D721Med (cell line): ENCODE measurements around the gene FER.
A peak's percentile ranks its signal among the peaks of the same experiment; 100 is the strongest.

ENCODE experiments used
- DNase-seq: peaks from one replicate; pipeline ENCODE4 v3.0.0; 2011; ENCODE audit warnings: low spot score; ENCODE audit not compliant: insufficient read length
- FAIRE-seq: peaks from 2 replicates; lab custom pipeline; 2011; peaks lifted over from hg19 to GRCh38; lab: Jason Lieb, UNC
- TF ChIP-seq, protein P1 (sequence below): IDR thresholded peaks from 2 replicates; pipeline ENCODE4 v1.5.1; 2012; ENCODE audit warnings: mild to moderate bottlenecking, control low read depth; ENCODE audit not compliant: insufficient read depth; ENCODE audit errors: missing control alignments

Gene FER

DNA sequence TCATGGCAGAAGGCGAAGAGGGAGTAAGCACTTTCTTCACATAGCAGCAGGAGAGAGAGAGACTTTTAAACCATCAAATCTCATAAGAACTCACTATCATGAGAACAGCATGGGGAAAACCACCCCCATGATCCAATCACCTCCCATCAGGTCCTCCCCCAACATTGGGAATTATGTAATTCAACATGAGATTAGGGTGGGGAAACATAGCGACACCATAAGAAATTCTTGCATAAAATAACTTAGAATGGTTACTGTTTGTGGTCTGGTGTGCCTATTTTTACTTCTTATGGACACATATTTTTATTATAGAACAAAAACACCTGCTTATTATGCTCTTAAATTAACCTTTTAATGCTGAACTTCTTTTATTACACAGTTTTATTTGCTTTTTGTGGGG, 364.0 kb downstream of the FER start:
- FAIRE-seq = no peak
- TF ChIP-seq, protein P1, sequence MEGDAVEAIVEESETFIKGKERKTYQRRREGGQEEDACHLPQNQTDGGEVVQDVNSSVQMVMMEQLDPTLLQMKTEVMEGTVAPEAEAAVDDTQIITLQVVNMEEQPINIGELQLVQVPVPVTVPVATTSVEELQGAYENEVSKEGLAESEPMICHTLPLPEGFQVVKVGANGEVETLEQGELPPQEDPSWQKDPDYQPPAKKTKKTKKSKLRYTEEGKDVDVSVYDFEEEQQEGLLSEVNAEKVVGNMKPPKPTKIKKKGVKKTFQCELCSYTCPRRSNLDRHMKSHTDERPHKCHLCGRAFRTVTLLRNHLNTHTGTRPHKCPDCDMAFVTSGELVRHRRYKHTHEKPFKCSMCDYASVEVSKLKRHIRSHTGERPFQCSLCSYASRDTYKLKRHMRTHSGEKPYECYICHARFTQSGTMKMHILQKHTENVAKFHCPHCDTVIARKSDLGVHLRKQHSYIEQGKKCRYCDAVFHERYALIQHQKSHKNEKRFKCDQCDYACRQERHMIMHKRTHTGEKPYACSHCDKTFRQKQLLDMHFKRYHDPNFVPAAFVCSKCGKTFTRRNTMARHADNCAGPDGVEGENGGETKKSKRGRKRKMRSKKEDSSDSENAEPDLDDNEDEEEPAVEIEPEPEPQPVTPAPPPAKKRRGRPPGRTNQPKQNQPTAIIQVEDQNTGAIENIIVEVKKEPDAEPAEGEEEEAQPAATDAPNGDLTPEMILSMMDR = no peak
- DNase-seq = no peak

DNA sequence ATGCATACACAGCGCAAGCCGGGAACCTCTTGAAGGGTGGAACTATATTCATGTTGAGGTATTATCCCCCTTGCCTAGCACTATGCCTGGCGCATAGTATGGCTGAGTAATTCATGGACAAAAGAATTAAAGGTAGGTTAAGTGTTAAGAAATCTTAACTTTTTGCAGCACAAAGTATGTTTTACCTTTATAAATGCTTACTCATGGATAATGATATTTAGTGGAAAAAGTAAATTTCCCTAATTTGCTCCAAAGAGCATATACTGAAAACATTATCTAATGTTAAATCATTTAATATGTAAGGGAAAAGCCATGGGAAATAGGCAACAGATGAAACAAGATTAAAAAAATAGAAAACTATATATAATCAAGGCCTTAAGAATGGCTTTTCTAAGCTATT, 365.9 kb downstream of the FER start:
- FAIRE-seq (no peak), DNase-seq (no peak)
- TF ChIP-seq, protein P1 = no peak

GRCh38 chr5:109121225-109121624, 373.5 kb downstream of the FER start:
- DNase-seq (no peak), FAIRE-seq (no peak)
- TF ChIP-seq, protein P1 = no peak

- DNase-seq = no peak
- TF ChIP-seq, protein P1 = no peak
- peak; percentile 80 for FAIRE-seq
Observed at GRCh38 chr5:109125755-109126429, 378.2 kb downstream of the FER start.

GRCh38 chr5:109126481-109126880, 378.8 kb downstream of the FER start:
- FAIRE-seq (no peak), DNase-seq (no peak)
- TF ChIP-seq, protein P1 = no peak

GRCh38 chr5:109136906-109137305, 389.2 kb downstream of the FER start:
- TF ChIP-seq, protein P1 = no peak
- no peak for DNase-seq
- no peak for FAIRE-seq

DNA sequence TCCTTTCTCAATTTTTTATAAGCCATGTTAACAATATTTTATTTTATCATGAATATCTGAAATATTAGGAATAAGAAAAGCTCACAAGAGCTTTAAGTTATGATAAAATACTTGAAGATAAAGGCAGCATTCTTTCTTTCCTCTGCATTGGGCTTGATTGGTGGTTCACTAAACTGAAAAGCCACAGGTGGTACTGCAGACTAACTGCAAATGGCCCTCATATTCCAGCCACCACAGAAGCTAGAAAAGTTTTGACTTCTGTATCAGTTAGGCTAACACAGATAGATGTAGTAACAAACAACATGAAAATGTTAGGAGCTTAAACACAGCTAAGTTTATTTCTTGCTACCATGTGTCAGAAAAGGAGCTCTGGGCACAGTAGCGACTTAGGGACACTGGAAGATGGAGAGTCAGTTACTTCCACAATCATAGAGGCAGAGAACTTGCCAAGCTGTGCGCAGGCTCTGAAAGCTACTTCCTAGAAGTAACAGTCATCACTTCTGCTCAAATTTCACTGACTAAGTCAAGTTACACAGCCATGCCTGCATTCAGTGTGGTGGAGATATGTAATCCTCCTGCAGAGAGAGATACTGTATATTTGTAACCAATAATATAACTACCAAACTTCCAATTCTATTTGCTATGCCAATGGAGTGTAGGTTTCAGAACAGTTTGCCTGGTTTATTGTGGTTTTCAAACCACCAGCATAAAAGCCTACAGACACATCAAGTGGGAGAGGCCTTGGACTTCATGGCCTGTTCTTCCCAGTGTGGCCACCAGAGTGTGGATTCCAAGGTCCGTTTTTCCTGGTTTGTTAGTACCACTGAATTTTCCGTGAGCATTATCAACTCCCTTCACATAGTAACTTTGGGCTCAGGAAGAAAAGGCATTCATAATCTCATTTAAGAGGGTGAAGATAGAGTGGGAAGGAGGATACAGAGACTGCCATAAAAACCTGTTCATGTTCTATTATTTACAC, 393.8 kb downstream of the FER start:
- no peak for DNase-seq
- no peak for FAIRE-seq
- TF ChIP-seq, protein P1 = no peak
